PC-3 (cell line): ENCODE data around the gene NCOR2. TPM values are rescaled to one million over a fixed set of nuclear protein-coding genes. Genes with fewer than 3 reads are reported as not detected.

ENCODE experiments used
- ATAC-seq: fragments of 200-7000 bp; cut with Tn5 transposase; 2 replicates; pipeline ENCODE4 v1.9.1; 2020; ENCODE audit warnings: mild to moderate bottlenecking, moderate library complexity
- BruUV-seq: library from RNA; stranded (reverse); fragments of 400-500 nt; replicated peaks from 2 replicates; lab custom pipeline; 2021; lab: Mats Ljungman, UMichigan
- CTCF ChIA-PET: fragments of 300-600 bp; sonication (Branson Sonifier 250); formaldehyde crosslinking; loops from one replicate; lab custom pipeline; 2022; ENCODE audit warnings: antibody characterized with exemption; lab: Charles Lee
- POLR2A ChIA-PET: fragments of 300-600 bp; sonication (Branson Sonifier 250); formaldehyde crosslinking; loops from one replicate; lab custom pipeline; 2022; ENCODE audit warnings: antibody characterized with exemption; ENCODE audit not compliant: unreplicated experiment; lab: Charles Lee
- DNase-seq: peaks from one replicate; pipeline ENCODE4 v3.0.0-alpha.2; 2015
- H2AFZ ChIP-seq: fragments of 300-600 bp; sonication (generic); 2 replicates; pipeline ENCODE4 v1.6.0; 2016; ENCODE audit warnings: antibody characterized with exemption, low read length
- H3F3A ChIP-seq: fragments of 300-600 bp; sonication (generic); one replicate; pipeline ENCODE4 v1.6.0; 2017; ENCODE audit warnings: antibody characterized with exemption, low read length, control low read depth, mild to moderate bottlenecking; ENCODE audit not compliant: unreplicated experiment
- H3K27ac ChIP-seq: fragments of 300-600 bp; sonication (generic); 2 replicates; pipeline ENCODE4 v1.5.1; 2016; ENCODE audit warnings: mild to moderate bottlenecking, low read length
- H3K27me3 ChIP-seq: fragments of 300-600 bp; sonication (generic); 2 replicates; pipeline ENCODE4 v1.6.1; 2016; ENCODE audit warnings: low read length, mixed read lengths
- H3K36me3 ChIP-seq: fragments of 300-600 bp; sonication (generic); 2 replicates; pipeline ENCODE4 v1.6.1; 2016; ENCODE audit warnings: low read depth, mixed run types, low read length, mixed read lengths
- H3K4me1 ChIP-seq: fragments of 300-600 bp; sonication (generic); 2 replicates; pipeline ENCODE4 v1.5.1; 2016; ENCODE audit warnings: low read length; ENCODE audit not compliant: insufficient read depth
- H3K4me2 ChIP-seq: fragments of 300-600 bp; sonication (generic); 2 replicates; pipeline ENCODE4 v1.6.0; 2016; ENCODE audit warnings: low read length
- H3K4me3 ChIP-seq: fragments of 300-600 bp; sonication (generic); 2 replicates; pipeline ENCODE4 v1.5.1; 2016; ENCODE audit warnings: mild to moderate bottlenecking, low read length, mixed read lengths
- H3K79me2 ChIP-seq: fragments of 300-600 bp; sonication (generic); 2 replicates; pipeline ENCODE4 v1.6.1; 2017; ENCODE audit warnings: low read length, mixed read lengths
- H3K9ac ChIP-seq: fragments of 300-600 bp; sonication (generic); 2 replicates; pipeline ENCODE4 v1.6.0; 2016; ENCODE audit warnings: mild to moderate bottlenecking, low read length
- H3K9me2 ChIP-seq: fragments of 300-600 bp; sonication (generic); replicated peaks from 2 replicates; pipeline ENCODE4 v1.6.1; 2016; ENCODE audit warnings: mixed run types, low read length, mixed read lengths
- H3K9me3 ChIP-seq: fragments of 300-600 bp; sonication (generic); 2 replicates; pipeline ENCODE4 v1.6.1; 2016; ENCODE audit warnings: low read length, mixed read lengths
- H4K20me1 ChIP-seq: fragments of 300-600 bp; sonication (generic); 2 replicates; pipeline ENCODE4 v1.6.1; 2016; ENCODE audit warnings: low read length, mixed read lengths
- CTCF ChIP-seq: fragments of 300-600 bp; sonication (generic); conservative IDR thresholded peaks from 2 replicates; pipeline ENCODE4 v1.5.1; 2017; ENCODE audit warnings: antibody characterized with exemption, low read depth, mild to moderate bottlenecking, low read length
- EZH2 ChIP-seq: fragments of 300-600 bp; sonication (generic); IDR thresholded peaks from one replicate; pipeline ENCODE4 v1.6.1; 2017; ENCODE audit warnings: antibody characterized with exemption, mild to moderate bottlenecking, low read length; ENCODE audit not compliant: unreplicated experiment
- EZH2phosphoT487 ChIP-seq: fragments of 300-600 bp; sonication (generic); IDR thresholded peaks from 2 replicates; pipeline ENCODE4 v1.6.1; 2018; ENCODE audit warnings: mild to moderate bottlenecking, antibody characterized with exemption, low read length, borderline replicate concordance
- intact Hi-C: fragments of 100-400 bp; cut with micrococcal nuclease; formaldehyde crosslinking; loops from 2 replicates; pipeline ENCODE4 v1.9.0; 2023
- total RNA-seq: library from RNA; depleted of rRNA; stranded (reverse); fragments of >200 nt; gene quantifications from 2 replicates; pipeline ENCODE4 v1.2.3, GENCODE V29; 2014

NCOR2 gene
- total RNA-seq, 1 experiment from 2014 or later = 117 TPM

GRCh38 chr12:124577374-124577773 is 10.0 kb upstream of the NCOR2 start:
- no peaks in the 10 kb centered on the region for H3K36me3 ChIP-seq
- no peak overlapping the region for H2AFZ ChIP-seq
- H4K20me1 ChIP-seq = no peaks in the 10 kb centered on the region
- H3K4me1 ChIP-seq = no peaks in the 10 kb centered on the region
- H3K4me2 ChIP-seq = no peak overlapping the region
- H3K27ac ChIP-seq = no peak overlapping the region
- ATAC-seq (no peak), DNase-seq (no peak)
- TF ChIP-seq CTCF = no peak
- no peak for TF ChIP-seq EZH2phosphoT487
- TF ChIP-seq EZH2 = no peak
- no peaks in the 10 kb centered on the region for H3K9me3 ChIP-seq
- POLR2A ChIA-PET = no interaction called here
- H3K4me3 ChIP-seq = no peak overlapping the region
- intact Hi-C loops = no loop called here
- no peaks in the 10 kb centered on the region for H3K9me2 ChIP-seq
- H3K9ac ChIP-seq = no peak overlapping the region
- H3K27me3 ChIP-seq = no peaks in the 10 kb centered on the region
- CTCF ChIA-PET = no interaction called here
- H3K79me2 ChIP-seq = no peaks in the 10 kb centered on the region
- no TSS peak for BruUV-seq
- no peaks in the 10 kb centered on the region for H3F3A ChIP-seq

- Histone ChIP-seq H3K4me3 (no peak overlapping the region), H3K9ac (no peak overlapping the region), H3K36me3 (no peaks in the 10 kb centered on the region), H3K4me1 (no peaks in the 10 kb centered on the region), H3K9me3 (no peaks in the 10 kb centered on the region), H2AFZ (no peak overlapping the region), H3F3A (no peaks in the 10 kb centered on the region), H4K20me1 (no peaks in the 10 kb centered on the region), H3K9me2 (no peaks in the 10 kb centered on the region), H3K27ac (no peak overlapping the region), H3K27me3 (no peaks in the 10 kb centered on the region), H3K4me2 (no peak overlapping the region), H3K79me2 (no peaks in the 10 kb centered on the region)
- intact Hi-C loops = no loop called here
- DNase-seq (no peak), ATAC-seq (no peak)
- no TSS peak for BruUV-seq
- POLR2A ChIA-PET = no interaction called here
- CTCF ChIA-PET = no interaction called here
- TF ChIP-seq EZH2 (no peak), CTCF (no peak)
Observed at GRCh38 chr12:124576061-124576650, 8.7 kb upstream of the NCOR2 start.

- intact Hi-C loops = no loop called here
- Histone ChIP-seq H3K4me3 (no peak overlapping the region), H3K9ac (no peak overlapping the region), H3K9me3 (no peaks in the 10 kb centered on the region), H4K20me1 (no peaks in the 10 kb centered on the region), H3F3A (no peaks in the 10 kb centered on the region), H3K79me2 (no peaks in the 10 kb centered on the region), H3K36me3 (no peaks in the 10 kb centered on the region), H3K4me1 (no peaks in the 10 kb centered on the region), H2AFZ (no peak overlapping the region), H3K27ac (no peak overlapping the region), H3K4me2 (no peak overlapping the region), H3K27me3 (no peaks in the 10 kb centered on the region), H3K9me2 (no peaks in the 10 kb centered on the region)
- ChIA-PET POLR2A (no interaction called here), CTCF (no interaction called here)
- DNase-seq (no peak), ATAC-seq (no peak)
- TF ChIP-seq EZH2 = no peak
- no TSS peak for BruUV-seq
Observed at GRCh38 chr12:124573839-124574786, 6.7 kb upstream of the NCOR2 start.
